Raji (cell line): ENCODE data around the gene TTC7B.

Source experiments
- POLR2A ChIP-seq: IDR thresholded peaks from 2 replicates; pipeline ENCODE4 v1.6.1; 2011; ENCODE audit warnings: low read depth, low read length, control low read depth; ENCODE audit not compliant: insufficient read depth

Gene TTC7B

GRCh38 chr14:90582166-90582565 lies 234.1 kb downstream of the TTC7B start:
- TF ChIP-seq POLR2A, result no peak

- TF ChIP-seq POLR2A, result no peak
These were observed 234.5 kb downstream of the TTC7B start for GRCh38 chr14:90581745-90582144.

- TF ChIP-seq POLR2A, result no peak
These were observed 235.6 kb downstream of the TTC7B start for GRCh38 chr14:90580377-90581335.

- no peak for TF ChIP-seq POLR2A
These were observed 236.4 kb downstream of the TTC7B start for GRCh38 chr14:90579816-90580215.

- no peak for TF ChIP-seq POLR2A
These were observed 237.1 kb downstream of the TTC7B start for GRCh38 chr14:90579088-90579487.

- no peak for TF ChIP-seq POLR2A
These were observed 237.8 kb downstream of the TTC7B start for GRCh38 chr14:90578283-90578985.

GRCh38 chr14:90577661-90578282 lies 238.5 kb downstream of the TTC7B start:
- no peak for TF ChIP-seq POLR2A

GRCh38 chr14:90576981-90577660 lies 239.1 kb downstream of the TTC7B start:
- no peak for TF ChIP-seq POLR2A

- TF ChIP-seq POLR2A, result no peak
These were observed 239.6 kb downstream of the TTC7B start for GRCh38 chr14:90576581-90576980.

- TF ChIP-seq POLR2A, result no peak
These were observed 240.4 kb downstream of the TTC7B start for GRCh38 chr14:90575781-90576180.

GRCh38 chr14:90575336-90575735 lies 240.9 kb downstream of the TTC7B start:
- TF ChIP-seq POLR2A, result no peak

- TF ChIP-seq POLR2A, result no peak
These were observed 241.8 kb downstream of the TTC7B start for GRCh38 chr14:90574188-90575131.

- no peak for TF ChIP-seq POLR2A
These were observed 242.7 kb downstream of the TTC7B start for GRCh38 chr14:90573385-90574105.

GRCh38 chr14:90572441-90573150 lies 243.6 kb downstream of the TTC7B start:
- no peak for TF ChIP-seq POLR2A
